Neural progenitor cell (in vitro differentiated cells): ENCODE measurements around the gene DNMT3L.

Source experiments
- CTCF ChIP-seq: fragments of 200-600 bp; sonication (generic); IDR thresholded peaks from 2 replicates; pipeline ENCODE4 v1.5.1; 2017; ENCODE audit warnings: antibody characterized with exemption, mild to moderate bottlenecking
- EZH2 ChIP-seq: fragments of 200-600 bp; sonication (generic); IDR thresholded peaks from 2 replicates; pipeline ENCODE4 v1.6.1; 2017; ENCODE audit warnings: antibody characterized with exemption, mild to moderate bottlenecking, moderate library complexity
- EZH2phosphoT487 ChIP-seq: fragments of 200-600 bp; sonication (generic); IDR thresholded peaks from 2 replicates; pipeline ENCODE4 v1.6.1; 2017; ENCODE audit warnings: antibody characterized with exemption

DNA sequence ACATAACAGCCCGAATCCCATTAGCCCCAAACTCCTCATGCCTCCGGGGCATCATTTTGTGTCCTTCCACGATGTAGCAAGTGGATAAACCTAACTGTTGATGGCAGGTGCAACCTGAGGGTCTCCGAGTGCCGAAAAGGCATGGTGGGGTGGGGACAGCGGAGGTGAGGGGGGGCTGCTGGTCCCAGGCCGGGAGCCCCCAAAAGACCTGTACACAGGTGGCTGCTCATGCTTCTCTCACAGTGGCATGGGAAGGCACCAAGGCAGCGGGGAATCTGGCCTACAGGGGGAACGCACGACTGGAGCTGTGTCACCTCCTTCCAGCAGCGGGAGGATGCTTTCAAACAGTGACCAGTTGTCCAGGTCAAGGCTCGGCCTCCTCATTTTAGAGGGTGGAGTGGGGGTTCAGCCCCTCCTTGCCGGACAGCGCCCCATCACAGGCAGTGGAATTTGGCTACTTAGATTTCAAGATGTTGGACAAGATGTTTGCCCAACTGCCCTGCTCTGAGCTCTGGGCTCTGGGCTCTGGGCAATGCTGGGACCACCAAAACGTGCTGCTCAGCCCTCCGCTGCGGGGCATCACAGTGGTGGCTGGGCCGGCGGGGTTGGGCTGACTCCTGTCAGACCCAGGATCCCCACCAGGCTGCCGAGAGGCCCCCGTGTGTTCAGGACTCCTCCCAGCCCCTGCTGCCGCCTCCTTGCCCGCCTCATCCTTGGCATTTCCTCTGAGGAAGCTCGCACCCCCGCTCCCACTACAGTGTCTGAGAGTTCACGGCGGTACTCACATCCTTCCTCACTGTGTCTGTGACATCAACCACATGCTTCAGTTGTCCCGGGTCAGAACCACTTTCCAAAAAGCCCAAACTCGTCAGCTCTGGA, 7.6 kb downstream of the DNMT3L start:
- TF ChIP-seq CTCF (no peak), EZH2 (no peak), EZH2phosphoT487 (no peak)
